H1 (cell line): ENCODE measurements around the gene SYNJ2. TPM values are rescaled to one million over a fixed set of nuclear protein-coding genes. Genes with fewer than 3 reads are reported as not detected.
A peak's percentile ranks its signal among the peaks of the same experiment; 100 is the strongest.

ENCODE experiments used
- CTCF ChIA-PET: fragments of 300-600 bp; sonication (Branson Sonifier 250); formaldehyde crosslinking; loops from one replicate; lab custom pipeline; 2021; ENCODE audit not compliant: partially characterized antibody; lab: Charles Lee
- POLR2A ChIA-PET: fragments of 300-600 bp; sonication (Branson Sonifier 250); formaldehyde crosslinking; loops from one replicate; lab custom pipeline; 2021; ENCODE audit warnings: inconsistent platforms; ENCODE audit not compliant: partially characterized antibody; lab: Charles Lee
- DNase-seq, 2 experiments: peaks; one replicate each; pipeline versions ENCODE4 v3.0.0 to v3.0.0-alpha.2; 2010 to 2022; ENCODE audit warnings: low spot score in 2 of 2, low read depth in 1 of 2, mixed read lengths in 1 of 2
- FAIRE-seq: peaks from 2 replicates; lab custom pipeline; 2011; peaks lifted over from hg19 to GRCh38; lab: Jason Lieb, UNC
- H2AFZ ChIP-seq: 2 replicates; pipeline ENCODE4 v1.8.1; 2012; ENCODE audit warnings: low read length, inconsistent platforms
- H2AK5ac ChIP-seq: 2 replicates; pipeline ENCODE4 v1.6.1; 2013; ENCODE audit warnings: low read depth, low read length
- H2BK120ac ChIP-seq: replicated peaks from 2 replicates; pipeline ENCODE3; 2013; ENCODE audit warnings: low read depth, low read length, inconsistent platforms
- H2BK12ac ChIP-seq: 2 replicates; pipeline ENCODE4 v1.6.1; 2013; ENCODE audit warnings: low read depth, low read length
- H2BK15ac ChIP-seq: 2 replicates; pipeline ENCODE4 v1.6.1; 2013; ENCODE audit warnings: low read length
- H2BK20ac ChIP-seq: 2 replicates; pipeline ENCODE4 v1.6.1; 2013; ENCODE audit warnings: low read length
- H2BK5ac ChIP-seq: 2 replicates; pipeline ENCODE4 v1.6.1; 2013; ENCODE audit warnings: low read depth, low read length
- H3K14ac ChIP-seq: 2 replicates; pipeline ENCODE4 v1.6.1; 2013; ENCODE audit warnings: inconsistent platforms; ENCODE audit not compliant: insufficient read length
- H3K18ac ChIP-seq: 2 replicates; pipeline ENCODE4 v1.6.1; 2013; ENCODE audit warnings: low read length; ENCODE audit errors: extremely low read depth
- H3K23ac ChIP-seq: 2 replicates; pipeline ENCODE4 v1.6.1; 2013; ENCODE audit warnings: inconsistent platforms; ENCODE audit not compliant: insufficient read length
- H3K23me2 ChIP-seq: 2 replicates; pipeline ENCODE4 v1.6.1; 2013; ENCODE audit warnings: low read depth, low read length
- H3K27ac ChIP-seq: 2 replicates; pipeline ENCODE4 v1.6.1; 2011; ENCODE audit warnings: low read depth, low read length, inconsistent platforms
- H3K27me3 ChIP-seq, 4 experiments: replicated peaks in 1 of 4; 1 replicate in 1 of 4; 2 replicates in 3 of 4; pipeline versions ENCODE4 v1.6.1 to v1.8.1; 2011 to 2013; ENCODE audit warnings: low read length in 3 of 4, mild to moderate bottlenecking in 3 of 4, inconsistent platforms in 2 of 4, mixed read lengths in 2 of 4, moderate library complexity in 1 of 4; ENCODE audit not compliant: control insufficient read depth in 3 of 4, insufficient read depth in 3 of 4; ENCODE audit errors: extremely low read depth in 1 of 4
- H3K36me3 ChIP-seq, 4 experiments: 2 replicates each; pipeline versions ENCODE4 v1.6.1 to v1.8.1; 2011 to 2013; ENCODE audit warnings: mild to moderate bottlenecking in 4 of 4, low read length in 3 of 4, moderate library complexity in 2 of 4, control low read depth in 1 of 4, inconsistent platforms in 1 of 4; ENCODE audit not compliant: insufficient read depth in 4 of 4, control insufficient read depth in 2 of 4
- H3K4ac ChIP-seq: replicated peaks from 2 replicates; pipeline ENCODE3; 2013; ENCODE audit warnings: low read length, low read depth, mixed read lengths, inconsistent platforms; ENCODE audit not compliant: insufficient read length
- H3K4me1 ChIP-seq, 4 experiments: replicated peaks in 1 of 4; 1 replicate in 1 of 4; 2 replicates in 3 of 4; pipeline versions ENCODE4 v1.6.1 to v1.8.1; 2011 to 2013; ENCODE audit warnings: low read length in 3 of 4, inconsistent platforms in 2 of 4, mixed read lengths in 1 of 4; ENCODE audit not compliant: insufficient read depth in 4 of 4, control insufficient read depth in 3 of 4
- H3K4me2 ChIP-seq, 2 experiments: 2 replicates each; pipeline versions ENCODE4 v1.6.1 to v1.8.1; 2011 to 2013; ENCODE audit warnings: low read depth in 2 of 2, low read length in 2 of 2, control low read depth in 1 of 2, inconsistent platforms in 1 of 2, mild to moderate bottlenecking in 1 of 2; ENCODE audit not compliant: insufficient read depth in 1 of 2
- H3K4me3 ChIP-seq, 4 experiments: fragments of 200-600, 300-600 bp in 1 of 4; sonication (generic), shearing (Covaris generic), sonication (Bioruptor Twin) in 1 of 4; 2 replicates each; pipeline versions ENCODE4 v1.5.1 to v1.8.1; 2011 to 2016; ENCODE audit warnings: low read length in 4 of 4, low read depth in 3 of 4, control low read depth in 2 of 4, inconsistent platforms in 2 of 4, mild to moderate bottlenecking in 2 of 4, mixed read lengths in 1 of 4, moderate library complexity in 1 of 4; ENCODE audit not compliant: insufficient read depth in 2 of 4; ENCODE audit errors: extremely low read depth in 1 of 4
- H3K56ac ChIP-seq: replicated peaks from 2 replicates; pipeline ENCODE3; 2013; ENCODE audit warnings: low read depth, mild to moderate bottlenecking, mixed read lengths, low read length, inconsistent platforms; ENCODE audit not compliant: insufficient read length
- H3K79me1 ChIP-seq: 2 replicates; pipeline ENCODE4 v1.6.1; 2013; ENCODE audit warnings: low read depth, low read length, control low read depth
- H3K79me2 ChIP-seq, 2 experiments: 2 replicates each; pipeline versions ENCODE4 v1.6.1 to v1.8.1; 2012 to 2013; ENCODE audit warnings: low read length in 2 of 2, mild to moderate bottlenecking in 2 of 2, inconsistent platforms in 1 of 2; ENCODE audit not compliant: insufficient read depth in 2 of 2, control insufficient read depth in 1 of 2
- H3K9ac ChIP-seq, 4 experiments: replicated peaks in 1 of 4; 1 replicate in 1 of 4; 2 replicates in 3 of 4; pipeline versions ENCODE4 v1.6.1 to v1.8.1; 2011 to 2013; ENCODE audit warnings: low read depth in 3 of 4, low read length in 3 of 4, control low read depth in 2 of 4, mild to moderate bottlenecking in 2 of 4, moderate library complexity in 2 of 4, inconsistent platforms in 1 of 4; ENCODE audit errors: extremely low read depth in 1 of 4
- H3K9me3 ChIP-seq, 2 experiments: 2 replicates each; pipeline versions ENCODE4 v1.6.1 to v1.8.1; 2012 to 2013; ENCODE audit warnings: mild to moderate bottlenecking in 2 of 2, moderate library complexity in 2 of 2, control low read depth in 1 of 2, inconsistent platforms in 1 of 2, low read depth in 1 of 2, low read length in 1 of 2, mixed read lengths in 1 of 2; ENCODE audit not compliant: insufficient read depth in 2 of 2
- H4K20me1 ChIP-seq, 2 experiments: replicated peaks in 1 of 2; 2 replicates each; pipeline versions ENCODE3 to v1.8.1; 2011 to 2013; ENCODE audit warnings: inconsistent platforms in 2 of 2, low read length in 2 of 2, mild to moderate bottlenecking in 1 of 2; ENCODE audit not compliant: insufficient read depth in 2 of 2, control insufficient read depth in 1 of 2
- H4K5ac ChIP-seq: 2 replicates; pipeline ENCODE4 v1.6.1; 2013; ENCODE audit warnings: low read length, low read depth, mixed read lengths, inconsistent platforms; ENCODE audit not compliant: insufficient read length
- H4K8ac ChIP-seq: 2 replicates; pipeline ENCODE4 v1.8.0; 2013; ENCODE audit warnings: mild to moderate bottlenecking, moderate library complexity, low read length, inconsistent platforms; ENCODE audit not compliant: insufficient read depth; ENCODE audit errors: extremely low read depth
- H4K91ac ChIP-seq: replicated peaks from 2 replicates; pipeline ENCODE3; 2013; ENCODE audit warnings: low read length, mixed read lengths, inconsistent platforms; ENCODE audit not compliant: insufficient read length
- CTBP2 ChIP-seq: IDR thresholded peaks from 2 replicates; pipeline ENCODE4 v1.7.0; 2011; ENCODE audit warnings: borderline replicate concordance, mild to moderate bottlenecking, moderate library complexity, mixed read lengths, low read length; ENCODE audit not compliant: insufficient read depth, insufficient read length
- EP300 ChIP-seq, 2 experiments: IDR thresholded peaks; 1 replicate in 1 of 2; 2 replicates in 1 of 2; pipeline ENCODE4 v1.6.1; 2011 to 2012; ENCODE audit warnings: low read depth in 2 of 2, low read length in 2 of 2, mild to moderate bottlenecking in 2 of 2, borderline replicate concordance in 1 of 2, inconsistent platforms in 1 of 2, moderate library complexity in 1 of 2
- GTF2F1 ChIP-seq: IDR thresholded peaks from 2 replicates; pipeline ENCODE4 v1.6.1; 2012; ENCODE audit warnings: low read depth, low read length, improper control_type of control experiment, borderline replicate concordance
- HDAC2 ChIP-seq, 2 experiments: fragments of 300-600 bp in 1 of 2; sonication (generic) in 1 of 2; IDR thresholded peaks; 2 replicates each; pipeline ENCODE4 v1.6.1; 2011 to 2012; ENCODE audit warnings: low read depth in 2 of 2, low read length in 2 of 2, mild to moderate bottlenecking in 2 of 2, moderate library complexity in 2 of 2, borderline replicate concordance in 1 of 2, inconsistent platforms in 1 of 2
- MAX ChIP-seq: IDR thresholded peaks from 2 replicates; pipeline ENCODE4 v1.6.1; 2012; ENCODE audit warnings: inconsistent platforms
- RFX5 ChIP-seq: IDR thresholded peaks from 2 replicates; pipeline ENCODE4 v1.6.1; 2011; ENCODE audit warnings: low read depth, low read length, improper control_type of control experiment, borderline replicate concordance
- SIN3A ChIP-seq, 2 experiments: IDR thresholded peaks in 1 of 2; conservative IDR thresholded peaks in 1 of 2; 2 replicates each; pipeline ENCODE4 v1.6.1; 2011 to 2012; ENCODE audit warnings: low read length in 2 of 2, improper control_type of control experiment in 1 of 2, low read depth in 1 of 2, mild to moderate bottlenecking in 1 of 2
- WGBS, 2 experiments: shearing (Covaris generic) in 1 of 2; methylation state at CpG; one replicate each; pipeline versions ENCODE4 v1.1.6 to v1.1.7; 2013 to 2015; ENCODE audit warnings: low lambda C conversion rate in 2 of 2, mixed read lengths in 2 of 2, inconsistent platforms in 1 of 2, low coverage in 1 of 2, missing lambda C conversion rate in 1 of 2; ENCODE audit not compliant: insufficient replicate concordance in 2 of 2, insufficient coverage in 1 of 2, insufficient read length in 1 of 2; ENCODE audit errors: extremely low coverage in 1 of 2, missing lambda C conversion rate in 1 of 2; 5-methylcytosine and 5-hydroxymethylcytosine counted together
- polyA plus RNA-seq, 7 experiments: library from polyadenylated mRNA; depleted of rRNA in 3 of 7; stranded (reverse) in 5 of 7; unstranded in 2 of 7; fragments of >200 nt in 5 of 7; fragments of 200-250 nt in 2 of 7; gene quantifications; 1 replicate in 5 of 7; 2 replicates in 1 of 7; 4 replicates in 1 of 7; pipeline versions ENCODE4 v1.2.1 to v1.2.3, GENCODE V29; 2011 to 2013; ENCODE audit warnings: missing spikeins in 2 of 7, mixed read lengths in 2 of 7
- total RNA-seq: library from RNA; stranded (reverse); fragmentation: NEBNext Ultra II Directional; extraction: Animal tissue kit (Norgen Biotek cat#: 25700); gene quantifications from 2 replicates; pipeline ENCODE4 v1.2.1, GENCODE V29; 2021

Gene SYNJ2
- total and polyA plus RNA-seq, 2 of the 8 experiments (the other 6 are each of a cell fraction or from before 2014, with no cell fraction given), result 3.7 to 13.9 TPM

GRCh38 chr6:158053377-158054313 lies 72.0 kb downstream of the SYNJ2 start:
- DNase-seq, result no peak
- Histone ChIP-seq H4K8ac (no peak overlapping the region), H3K4me1 (no peaks in the 10 kb centered on the region), H2BK20ac (no peak overlapping the region), H3K79me1 (no peaks in the 10 kb centered on the region), H3K4ac (no peak overlapping the region), H3K4me3 (no peak overlapping the region), H4K5ac (no peak overlapping the region), H3K9me3 (no peaks in the 10 kb centered on the region), H3K36me3 (no peaks in the 10 kb centered on the region), H3K23me2 (peaks cover 9% of the 10 kb centered on the region; the same call in 1 of the 2 replicates), H2AFZ (no peak overlapping the region), H3K27ac (no peak overlapping the region), H3K14ac (no peak overlapping the region), H3K23ac (no peak overlapping the region), H3K56ac (peak overlapping the region; percentile 55), H4K20me1 (peaks cover 0 to 2% of the 10 kb centered on the region in 2 experiments), H2BK15ac (no peak overlapping the region), H2BK5ac (no peak overlapping the region), H3K4me2 (no peak overlapping the region), H3K18ac (no peak overlapping the region), H4K91ac (no peak overlapping the region)
- WGBS, 2 experiments, result 35% methylated on average over 2 of the region's 2 CpGs; no CpG with 5 or more reads in 1 of the 2 experiments
- POLR2A ChIA-PET, result interaction anchor here (0.8 kb wide), 1 partner anchor 15 kb away, joined by 4 read pairs; no protein-coding TSS in a partner anchor
- TF ChIP-seq RFX5 (no peak), MAX (no peak), EP300 (IDR thresholded peaks at IDR 0.05; ENCODE audit: borderline replicate concordance in 1 of 2, low read depth in 2 of 2, low read length in 2 of 2) (no peak), CTBP2 (no peak), HDAC2 (IDR thresholded peaks at IDR 0.05; ENCODE audit: borderline replicate concordance in 1 of 2, low read depth in 2 of 2, low read length in 2 of 2) (no peak), GTF2F1 (no peak), SIN3A (conservative IDR thresholded peaks at IDR 0.05 in 1 of 2, IDR thresholded peaks at IDR 0.05 in 1 of 2; ENCODE audit: low read depth in 1 of 2, low read length in 2 of 2) (no peak)
- TF ChIP-seq, all 59 proteins: peak for 0
- Histone ChIP-seq H2AK5ac (no peak overlapping the region), H2BK12ac (no peak overlapping the region), H3K79me2 (no peaks in the 10 kb centered on the region), H3K9ac (no peak overlapping the region), H2BK120ac (no peak overlapping the region), H3K27me3 (no peaks in the 10 kb centered on the region)
- no peak for FAIRE-seq
- CTCF ChIA-PET, result interaction anchor here (0.8 to 1.1 kb wide), 2 partner anchors 11 to 28 kb away, joined by 3 to 4 read pairs; no protein-coding TSS in a partner anchor
